ENCODE data around the gene ARHGAP9.
"Not testable (repeated sequence)": the region's sequence is repeated elsewhere in the genome, so short reads cannot be mapped to it uniquely, and the experiment has no call there.

ARHGAP9 gene

GRCh38 chr12:57515934-57516541 lies 36.4 kb upstream of the ARHGAP9 start:
- no peak for DNase-seq (ENCODE audit: low spot score)
- no peak for TF ChIP-seq CTCF (IDR thresholded peaks at IDR 0.05; ENCODE audit: extremely low read depth, missing control alignments)

GRCh38 chr12:57515408-57515933 lies 35.8 kb upstream of the ARHGAP9 start:
- TF ChIP-seq CTCF (IDR thresholded peaks at IDR 0.05; ENCODE audit: extremely low read depth, missing control alignments): no peak
- DNase-seq (ENCODE audit: low spot score): no peak

- DNase-seq (ENCODE audit: low spot score): no peak
- TF ChIP-seq CTCF (IDR thresholded peaks at IDR 0.05; ENCODE audit: extremely low read depth, missing control alignments): no peak
These were observed 35.2 kb upstream of the ARHGAP9 start for GRCh38 chr12:57514720-57515407.

- not testable (repeated sequence) for DNase-seq (ENCODE audit: low spot score)
These were observed 34.6 kb upstream of the ARHGAP9 start for GRCh38 chr12:57514246-57514645.

GRCh38 chr12:57513677-57514076 lies 34.0 kb upstream of the ARHGAP9 start:
- DNase-seq (ENCODE audit: low spot score): not testable (repeated sequence)

GRCh38 chr12:57513266-57513665 lies 33.6 kb upstream of the ARHGAP9 start:
- DNase-seq (ENCODE audit: low spot score): no peak
- no peak for TF ChIP-seq CTCF (IDR thresholded peaks at IDR 0.05; ENCODE audit: extremely low read depth, missing control alignments)

- TF ChIP-seq CTCF (IDR thresholded peaks at IDR 0.05; ENCODE audit: extremely low read depth, missing control alignments): no peak
- no peak for DNase-seq (ENCODE audit: low spot score)
These were observed 33.0 kb upstream of the ARHGAP9 start for GRCh38 chr12:57512665-57513064.

- no peak for TF ChIP-seq CTCF (IDR thresholded peaks at IDR 0.05; ENCODE audit: extremely low read depth, missing control alignments)
These were observed 32.1 kb upstream of the ARHGAP9 start for GRCh38 chr12:57511588-57512325.

More at GRCh38 chr12:57511588-57512325, 32.1 kb upstream of the ARHGAP9 start:
- no peak for DNase-seq (ENCODE audit: low spot score)
